CMK (cell line): ENCODE measurements around the gene PTPRK.
"Not testable (repeated sequence)": the region's sequence is repeated elsewhere in the genome, so short reads cannot be mapped to it uniquely, and the experiment has no call there.

Experiments used
- DNase-seq: peaks from one replicate; pipeline ENCODE4 v3.0.0-alpha.2; 2010; ENCODE audit warnings: low read depth

The PTPRK gene

GRCh38 chr6:128439627-128440026, 80.8 kb downstream of the PTPRK start:
- DNase-seq: no peak

GRCh38 chr6:128438393-128438792, 82.0 kb downstream of the PTPRK start:
- no peak for DNase-seq

GRCh38 chr6:128437685-128438084, 82.7 kb downstream of the PTPRK start:
- no peak for DNase-seq

GRCh38 chr6:128434752-128435151, 85.6 kb downstream of the PTPRK start:
- not testable (repeated sequence) for DNase-seq

GRCh38 chr6:128432394-128432793, 88.0 kb downstream of the PTPRK start:
- no peak for DNase-seq

GRCh38 chr6:128427139-128427538, 93.3 kb downstream of the PTPRK start:
- DNase-seq: no peak

GRCh38 chr6:128425856-128426255, 94.5 kb downstream of the PTPRK start:
- no peak for DNase-seq

GRCh38 chr6:128422871-128423270, 97.5 kb downstream of the PTPRK start:
- DNase-seq: no peak

GRCh38 chr6:128422200-128422599, 98.2 kb downstream of the PTPRK start:
- DNase-seq: no peak

GRCh38 chr6:128421788-128422187, 98.6 kb downstream of the PTPRK start:
- DNase-seq: no peak

- DNase-seq: no peak
Measured at GRCh38 chr6:128417698-128418097, 102.7 kb downstream of the PTPRK start.

- DNase-seq: no peak
Measured at GRCh38 chr6:128415387-128415786, 105.0 kb downstream of the PTPRK start.

GRCh38 chr6:128414943-128415342, 105.5 kb downstream of the PTPRK start:
- no peak for DNase-seq

GRCh38 chr6:128413291-128413690, 107.1 kb downstream of the PTPRK start:
- no peak for DNase-seq

GRCh38 chr6:128412680-128413079, 107.7 kb downstream of the PTPRK start:
- no peak for DNase-seq

GRCh38 chr6:128410584-128410983, 109.8 kb downstream of the PTPRK start:
- DNase-seq: no peak

- DNase-seq: no peak
Measured at GRCh38 chr6:128409003-128409402, 111.4 kb downstream of the PTPRK start.

GRCh38 chr6:128406453-128406852, 113.9 kb downstream of the PTPRK start:
- DNase-seq: no peak

GRCh38 chr6:128403618-128404444, 116.6 kb downstream of the PTPRK start:
- no peak for DNase-seq

- no peak for DNase-seq
Measured at GRCh38 chr6:128400875-128401274, 119.5 kb downstream of the PTPRK start.

- DNase-seq: no peak
Measured at GRCh38 chr6:128397996-128398395, 122.4 kb downstream of the PTPRK start.

- DNase-seq: no peak
Measured at GRCh38 chr6:128395596-128395995, 124.8 kb downstream of the PTPRK start.

GRCh38 chr6:128395188-128395587, 125.2 kb downstream of the PTPRK start:
- DNase-seq: no peak

- DNase-seq: no peak
Measured at GRCh38 chr6:128394167-128394566, 126.2 kb downstream of the PTPRK start.
